Parathyroid adenoma (tissue), 2 donors: ENCODE results near the gene PLEKHM3.

Experiments
- H2AFZ ChIP-seq: fragments of 300-600 bp; sonication (generic); one replicate; pipeline ENCODE4 v1.7.0; 2017; ENCODE audit warnings: antibody characterized with exemption, mild to moderate bottlenecking
- H3K27ac ChIP-seq: fragments of 300-600 bp; sonication (generic); one replicate; pipeline ENCODE4 v1.7.0; 2017
- H3K27me3 ChIP-seq: fragments of 300-600 bp; sonication (generic); one replicate; pipeline ENCODE4 v1.7.0; 2017; ENCODE audit warnings: low read length; ENCODE audit not compliant: control insufficient read depth, insufficient read depth
- H3K36me3 ChIP-seq: fragments of 300-600 bp; sonication (generic); one replicate; pipeline ENCODE4 v1.7.0; 2017; ENCODE audit warnings: low read length; ENCODE audit not compliant: control insufficient read depth, insufficient read depth
- H3K4me1 ChIP-seq: fragments of 300-600 bp; sonication (generic); one replicate; pipeline ENCODE4 v1.7.0; 2017; ENCODE audit warnings: control low read depth
- H3K4me2 ChIP-seq: fragments of 300-600 bp; sonication (generic); one replicate; pipeline ENCODE4 v1.7.0; 2017; ENCODE audit warnings: low read length
- H3K4me3 ChIP-seq: fragments of 300-600 bp; sonication (generic); one replicate; pipeline ENCODE4 v1.7.0; 2017; ENCODE audit warnings: low read depth, low read length
- H3K79me2 ChIP-seq: fragments of 300-600 bp; sonication (generic); one replicate; pipeline ENCODE4 v1.7.0; 2017; ENCODE audit warnings: control low read depth
- H3K9ac ChIP-seq: fragments of 300-600 bp; sonication (generic); one replicate; pipeline ENCODE4 v1.7.0; 2017; ENCODE audit warnings: mild to moderate bottlenecking
- H3K9me3 ChIP-seq: fragments of 300-600 bp; sonication (generic); one replicate; pipeline ENCODE4 v1.7.0; 2017; ENCODE audit warnings: low read length; ENCODE audit not compliant: control insufficient read depth
- TF ChIP-seq, protein P1 (sequence below): fragments of 300-600 bp; sonication (generic); IDR thresholded peaks from one replicate; pipeline ENCODE4 v1.7.0; 2017; ENCODE audit warnings: antibody characterized with exemption, mild to moderate bottlenecking
- donor health status: primary hyperparathyroidism.

PLEKHM3 gene

DNA sequence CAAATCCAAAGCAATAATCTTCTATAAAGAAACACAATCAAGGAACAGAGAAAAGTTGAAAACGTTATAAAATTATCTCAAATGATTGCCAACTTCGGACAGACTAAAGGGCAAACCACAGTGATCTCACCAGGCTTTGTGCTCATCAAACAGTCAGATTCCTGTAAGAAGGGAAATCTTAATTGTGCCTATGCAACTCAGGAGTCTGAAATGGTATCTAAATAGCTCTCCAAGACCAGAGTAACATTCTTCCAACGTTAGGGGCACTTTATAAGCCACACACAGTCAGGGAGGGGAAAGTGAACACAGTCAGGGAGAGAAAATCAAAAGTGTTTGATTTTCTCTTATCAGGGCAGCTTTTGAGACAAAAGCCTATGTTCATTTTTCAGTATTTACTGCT, 29.4 kb downstream of the PLEKHM3 start:
- H3K9ac ChIP-seq, result no peak overlapping the region
- H3K27me3 ChIP-seq, result no peaks in the 10 kb centered on the region
- TF ChIP-seq, protein P1, sequence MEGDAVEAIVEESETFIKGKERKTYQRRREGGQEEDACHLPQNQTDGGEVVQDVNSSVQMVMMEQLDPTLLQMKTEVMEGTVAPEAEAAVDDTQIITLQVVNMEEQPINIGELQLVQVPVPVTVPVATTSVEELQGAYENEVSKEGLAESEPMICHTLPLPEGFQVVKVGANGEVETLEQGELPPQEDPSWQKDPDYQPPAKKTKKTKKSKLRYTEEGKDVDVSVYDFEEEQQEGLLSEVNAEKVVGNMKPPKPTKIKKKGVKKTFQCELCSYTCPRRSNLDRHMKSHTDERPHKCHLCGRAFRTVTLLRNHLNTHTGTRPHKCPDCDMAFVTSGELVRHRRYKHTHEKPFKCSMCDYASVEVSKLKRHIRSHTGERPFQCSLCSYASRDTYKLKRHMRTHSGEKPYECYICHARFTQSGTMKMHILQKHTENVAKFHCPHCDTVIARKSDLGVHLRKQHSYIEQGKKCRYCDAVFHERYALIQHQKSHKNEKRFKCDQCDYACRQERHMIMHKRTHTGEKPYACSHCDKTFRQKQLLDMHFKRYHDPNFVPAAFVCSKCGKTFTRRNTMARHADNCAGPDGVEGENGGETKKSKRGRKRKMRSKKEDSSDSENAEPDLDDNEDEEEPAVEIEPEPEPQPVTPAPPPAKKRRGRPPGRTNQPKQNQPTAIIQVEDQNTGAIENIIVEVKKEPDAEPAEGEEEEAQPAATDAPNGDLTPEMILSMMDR, result no peak
- H3K4me1 ChIP-seq, result peaks cover 5% of the 10 kb centered on the region
- H3K9me3 ChIP-seq, result no peaks in the 10 kb centered on the region
- H3K27ac ChIP-seq, result no peak overlapping the region
- H2AFZ ChIP-seq, result no peak overlapping the region
- no peak overlapping the region for H3K4me3 ChIP-seq
- H3K4me2 ChIP-seq, result no peak overlapping the region
- peaks cover 44% of the 10 kb centered on the region for H3K79me2 ChIP-seq
- H3K36me3 ChIP-seq, result no peaks in the 10 kb centered on the region

DNA sequence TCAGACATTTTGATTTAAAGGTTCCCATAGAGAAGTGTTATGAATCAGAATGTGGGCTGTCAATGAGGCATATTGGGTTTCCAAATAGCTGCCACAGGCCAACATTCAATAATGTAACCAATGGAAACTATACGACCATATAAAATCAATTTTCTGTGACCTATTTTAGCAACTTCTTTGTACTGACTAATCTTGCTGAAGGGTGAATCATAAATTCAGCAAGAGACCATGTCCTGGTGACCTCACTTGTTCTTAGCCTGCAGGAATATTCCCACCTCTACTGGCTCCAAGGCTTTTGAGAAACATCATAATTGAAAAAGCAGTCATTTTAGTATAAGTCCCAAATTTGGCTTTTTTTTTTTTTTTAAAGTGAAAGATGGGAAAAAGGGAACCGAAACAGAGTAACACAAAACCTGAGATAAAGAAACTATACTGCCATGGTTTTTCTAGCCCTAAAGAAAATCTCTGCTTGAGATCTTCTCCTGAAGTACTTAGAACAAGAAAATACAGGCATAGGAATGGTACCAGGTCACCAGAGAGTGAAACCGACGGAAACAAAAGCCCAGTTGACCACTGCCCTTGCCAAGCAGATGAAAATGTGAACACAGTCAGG, 32.1 kb downstream of the PLEKHM3 start:
- Histone ChIP-seq H2AFZ (no peak overlapping the region), H3K27ac (no peak overlapping the region), H3K9me3 (no peaks in the 10 kb centered on the region), H3K4me1 (peaks cover 5% of the 10 kb centered on the region), H3K27me3 (no peaks in the 10 kb centered on the region), H3K9ac (no peak overlapping the region), H3K79me2 (peaks cover 40% of the 10 kb centered on the region), H3K4me2 (no peak overlapping the region), H3K36me3 (no peaks in the 10 kb centered on the region), H3K4me3 (no peak overlapping the region)
- TF ChIP-seq, protein P1, result no peak

DNA sequence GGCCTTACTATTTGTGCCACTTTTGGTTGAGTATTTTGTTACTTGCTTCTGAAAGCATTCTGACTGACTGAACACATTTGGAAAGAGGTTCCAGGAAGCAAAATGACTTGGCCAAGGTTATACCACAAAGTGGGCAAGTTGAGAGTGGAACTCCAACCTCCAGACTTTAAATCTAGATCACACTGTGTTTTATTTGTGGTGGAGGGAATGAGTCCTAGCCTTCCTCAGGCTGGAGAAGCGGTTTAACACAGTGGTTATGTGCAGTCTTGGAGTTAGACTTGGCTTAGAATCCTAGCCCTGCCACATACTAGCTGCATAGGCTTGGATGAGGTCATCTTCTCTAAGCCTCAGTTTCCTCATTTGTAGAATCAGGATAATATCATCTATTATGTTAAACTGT, 33.4 kb downstream of the PLEKHM3 start:
- no peak overlapping the region for H3K4me2 ChIP-seq
- H3K27me3 ChIP-seq, result no peaks in the 10 kb centered on the region
- H3K27ac ChIP-seq, result no peak overlapping the region
- no peaks in the 10 kb centered on the region for H3K9me3 ChIP-seq
- H3K36me3 ChIP-seq, result no peaks in the 10 kb centered on the region
- peaks cover 32% of the 10 kb centered on the region for H3K79me2 ChIP-seq
- TF ChIP-seq, protein P1, result no peak
- no peak overlapping the region for H3K9ac ChIP-seq
- no peak overlapping the region for H3K4me3 ChIP-seq
- H2AFZ ChIP-seq, result no peak overlapping the region
- peaks cover under 1% of the 10 kb centered on the region for H3K4me1 ChIP-seq

DNA sequence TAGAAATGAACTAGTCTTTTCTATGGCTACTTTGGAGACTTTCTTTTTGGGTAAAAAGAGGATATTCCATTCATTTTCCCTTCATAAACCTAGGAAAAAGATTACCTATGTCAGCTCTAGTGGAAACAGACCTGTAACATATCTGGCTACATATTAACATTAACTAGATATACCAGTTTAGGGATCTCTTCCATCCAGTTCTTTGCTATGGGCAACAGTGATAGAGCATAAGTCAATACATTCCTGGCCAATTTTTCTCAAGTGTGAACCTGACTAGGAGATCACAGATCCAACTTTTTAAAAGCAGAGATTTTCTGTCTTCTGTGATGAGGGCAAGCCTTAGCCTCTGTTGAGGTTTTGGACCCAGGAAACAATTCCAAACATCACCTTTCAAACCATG, 34.5 kb downstream of the PLEKHM3 start:
- no peak overlapping the region for H3K9ac ChIP-seq
- no peak overlapping the region for H2AFZ ChIP-seq
- H3K4me1 ChIP-seq, result no peaks in the 10 kb centered on the region
- no peaks in the 10 kb centered on the region for H3K9me3 ChIP-seq
- H3K27me3 ChIP-seq, result no peaks in the 10 kb centered on the region
- TF ChIP-seq, protein P1, result no peak
- peaks cover 32% of the 10 kb centered on the region for H3K79me2 ChIP-seq
- no peak overlapping the region for H3K4me2 ChIP-seq
- no peak overlapping the region for H3K4me3 ChIP-seq
- H3K27ac ChIP-seq, result no peak overlapping the region
- H3K36me3 ChIP-seq, result no peaks in the 10 kb centered on the region

DNA sequence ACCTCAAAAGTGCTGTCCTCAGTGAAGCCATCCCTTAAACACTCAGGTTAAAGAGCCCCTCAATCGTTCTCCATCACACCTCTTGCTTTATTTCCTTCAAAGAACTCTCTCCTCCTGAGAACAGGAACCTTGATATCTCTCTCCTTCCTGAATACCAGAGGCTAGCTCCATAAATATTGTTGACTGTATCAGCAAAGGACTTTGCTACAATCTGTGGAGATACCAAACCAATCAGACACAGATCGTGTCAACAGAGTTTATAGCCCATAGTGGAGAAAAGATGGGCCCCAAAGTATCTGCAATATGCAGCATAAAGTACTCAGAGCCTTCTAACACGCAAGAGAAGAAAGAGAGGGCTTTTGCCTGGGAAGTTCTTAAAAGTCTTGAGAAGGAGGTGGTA, 36.4 kb downstream of the PLEKHM3 start:
- Histone ChIP-seq H3K9me3 (no peaks in the 10 kb centered on the region), H3K4me2 (no peak overlapping the region), H3K79me2 (peaks cover 23% of the 10 kb centered on the region), H3K27ac (no peak overlapping the region), H2AFZ (no peak overlapping the region), H3K9ac (no peak overlapping the region), H3K36me3 (no peaks in the 10 kb centered on the region), H3K4me1 (no peaks in the 10 kb centered on the region), H3K4me3 (no peak overlapping the region), H3K27me3 (no peaks in the 10 kb centered on the region)
- TF ChIP-seq, protein P1, result no peak
